ENCODE measurements around the gene FLYWCH2.
A peak's percentile ranks its signal among the peaks of the same experiment; 100 is the strongest.

FLYWCH2 gene

DNA sequence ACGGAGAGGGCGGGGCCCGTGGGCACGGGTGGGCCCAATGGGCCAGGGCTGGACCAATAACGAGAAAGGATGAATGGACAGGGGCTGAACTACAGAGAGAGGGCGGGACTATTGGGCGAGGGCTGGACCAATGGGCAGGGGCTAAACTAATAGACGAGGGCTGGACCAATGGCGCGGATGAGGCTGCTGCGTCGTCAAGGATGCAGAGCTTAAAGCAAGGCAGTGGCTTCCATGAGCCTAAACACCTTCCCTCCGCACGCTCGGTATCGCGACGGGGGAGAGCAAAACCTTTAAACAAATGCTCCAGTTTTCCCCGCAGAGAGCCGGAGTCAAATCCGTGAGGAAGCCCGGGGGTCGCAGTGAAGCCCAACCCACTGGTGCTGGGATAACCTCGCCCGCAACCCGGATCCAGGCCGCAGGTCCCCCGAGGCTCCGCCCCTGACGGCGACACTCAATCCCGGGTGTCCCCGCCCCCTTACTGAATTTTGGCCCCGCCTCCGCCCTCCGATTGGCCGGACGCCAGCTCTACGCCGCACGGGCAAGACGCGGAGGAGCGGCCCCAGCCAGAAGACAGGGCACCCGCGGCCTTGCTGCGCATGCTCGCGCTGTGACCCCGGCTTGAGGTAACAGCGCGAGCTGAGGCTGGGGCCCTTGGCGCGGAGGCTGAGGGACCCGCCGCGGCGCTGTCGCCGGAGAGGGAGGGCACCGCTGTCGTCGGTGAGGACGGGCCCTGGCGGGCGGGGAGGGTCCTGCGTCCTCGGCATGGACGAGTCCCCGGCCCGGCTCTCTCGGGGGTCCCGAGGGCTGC lies at the start of gene FLYWCH2:
FLYWCH2 (plus strand) TSS at position 566 of the 808 bp plus-strand sequence. CDS start 13,235 bp downstream, outside the sequence.
- peak; percentile 99 to 100 for DNase-seq

- DNase-seq: no peak
Measured at GRCh38 chr16:2833776-2834175, 49.2 kb upstream of the FLYWCH2 start.

DNA sequence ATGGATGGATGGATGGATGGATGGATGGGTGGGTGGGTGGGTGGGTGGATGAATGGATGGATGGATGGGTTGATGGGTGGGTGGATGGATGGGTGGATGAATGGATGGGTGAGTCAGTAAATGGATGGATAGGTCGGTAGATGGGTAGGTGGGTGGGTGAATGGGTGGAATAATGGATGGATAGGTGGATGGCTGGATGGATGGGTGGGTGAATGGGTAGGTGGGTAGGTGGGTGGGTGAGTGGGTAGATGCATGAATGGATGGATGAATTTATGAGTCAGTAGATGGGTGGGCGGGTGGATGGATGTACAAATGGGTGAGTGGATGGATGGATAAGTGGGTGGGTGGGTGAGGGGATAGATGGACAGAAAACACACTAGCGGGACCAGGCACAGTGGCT lies 48.0 kb upstream of the FLYWCH2 start:
- DNase-seq: no peak

DNA sequence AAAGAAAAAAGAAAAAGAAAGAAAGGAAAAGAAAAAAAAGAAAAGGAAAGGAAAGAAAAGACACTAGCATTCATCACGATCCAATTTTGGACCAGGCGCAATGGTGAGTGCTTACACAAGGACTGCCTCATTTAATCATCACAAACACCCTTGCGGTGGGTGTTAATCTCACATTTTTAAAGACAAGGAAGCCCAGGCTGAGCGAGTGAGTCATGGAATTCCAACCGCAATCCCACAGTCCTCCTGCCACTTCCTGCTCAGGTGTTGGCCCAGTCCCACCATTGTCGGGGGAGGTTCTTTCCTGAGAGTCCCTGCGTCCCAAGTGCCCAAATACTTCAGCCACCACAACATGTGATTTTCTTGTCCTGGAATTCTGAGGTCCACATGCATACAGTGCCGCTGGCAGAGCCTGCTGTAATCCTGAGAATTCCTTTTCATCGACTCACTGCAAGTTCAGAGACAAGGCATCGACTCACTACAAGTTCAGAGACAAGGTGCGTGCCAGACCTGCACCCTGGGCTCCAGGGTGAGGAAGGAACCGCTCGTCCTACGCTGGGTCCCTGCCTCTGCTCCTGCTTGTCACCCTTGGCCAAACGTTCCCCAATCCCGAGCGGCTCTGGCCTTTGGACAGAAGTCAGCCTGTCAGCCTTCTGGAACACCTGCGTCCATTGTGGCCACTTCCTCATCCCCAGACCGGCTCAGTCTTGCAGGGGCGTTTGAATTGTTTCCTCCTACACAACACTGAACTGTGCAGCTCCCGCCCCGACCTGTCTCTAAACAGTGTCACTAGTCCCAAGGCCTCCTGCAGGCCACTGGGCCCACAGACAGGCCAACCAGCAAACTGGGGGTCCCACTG lies 47.1 kb upstream of the FLYWCH2 start:
- DNase-seq: no peak

- DNase-seq: no peak
Measured at GRCh38 chr16:2836646-2837508, 46.1 kb upstream of the FLYWCH2 start.

DNA sequence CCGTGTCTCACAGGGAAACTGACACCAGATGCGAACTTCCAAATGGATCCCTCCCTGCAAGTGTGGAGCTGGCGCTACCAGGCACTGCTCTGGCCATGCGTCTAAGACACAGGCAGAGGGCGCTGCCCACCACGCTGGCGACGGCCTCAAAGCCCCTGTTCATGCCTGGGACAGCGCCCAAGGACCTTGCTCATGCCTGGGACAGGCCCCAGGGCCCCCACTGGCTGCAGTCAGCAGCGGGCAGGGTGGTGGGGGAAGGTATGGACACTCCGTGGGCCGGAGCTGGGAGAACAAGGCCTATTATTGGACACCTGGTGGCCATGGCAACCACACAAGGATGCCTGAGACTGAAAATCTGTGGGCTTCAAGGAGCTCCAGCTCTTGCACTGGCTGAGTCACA lies 44.1 kb upstream of the FLYWCH2 start:
- DNase-seq: peak; percentile 62 to 68

GRCh38 chr16:2839650-2840450 lies 43.2 kb upstream of the FLYWCH2 start:
- DNase-seq: no peak

DNA sequence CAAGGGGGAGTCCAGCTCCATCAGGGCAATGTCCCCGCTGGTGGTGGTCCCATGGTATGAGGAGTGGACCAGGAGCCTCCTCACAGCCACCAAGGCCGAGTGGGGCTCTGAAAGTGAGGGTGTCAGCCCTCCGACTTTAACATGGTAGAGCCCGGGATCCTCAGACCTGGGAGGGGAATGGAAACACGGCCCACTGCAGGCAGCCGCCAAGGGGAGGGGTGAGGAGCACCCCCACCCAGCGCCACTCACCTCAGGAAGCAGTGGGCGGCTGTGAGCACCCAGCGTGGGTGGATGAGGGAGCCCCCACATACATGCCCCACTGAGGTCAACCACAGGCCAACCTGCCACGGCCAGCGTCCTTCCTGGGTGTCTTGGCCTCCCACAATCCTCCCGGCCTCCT lies 42.1 kb upstream of the FLYWCH2 start:
- DNase-seq: no peak

GRCh38 chr16:2841606-2842339 lies 41.2 kb upstream of the FLYWCH2 start:
- peak in 1 of 2 donors; percentile 46 for DNase-seq

DNA sequence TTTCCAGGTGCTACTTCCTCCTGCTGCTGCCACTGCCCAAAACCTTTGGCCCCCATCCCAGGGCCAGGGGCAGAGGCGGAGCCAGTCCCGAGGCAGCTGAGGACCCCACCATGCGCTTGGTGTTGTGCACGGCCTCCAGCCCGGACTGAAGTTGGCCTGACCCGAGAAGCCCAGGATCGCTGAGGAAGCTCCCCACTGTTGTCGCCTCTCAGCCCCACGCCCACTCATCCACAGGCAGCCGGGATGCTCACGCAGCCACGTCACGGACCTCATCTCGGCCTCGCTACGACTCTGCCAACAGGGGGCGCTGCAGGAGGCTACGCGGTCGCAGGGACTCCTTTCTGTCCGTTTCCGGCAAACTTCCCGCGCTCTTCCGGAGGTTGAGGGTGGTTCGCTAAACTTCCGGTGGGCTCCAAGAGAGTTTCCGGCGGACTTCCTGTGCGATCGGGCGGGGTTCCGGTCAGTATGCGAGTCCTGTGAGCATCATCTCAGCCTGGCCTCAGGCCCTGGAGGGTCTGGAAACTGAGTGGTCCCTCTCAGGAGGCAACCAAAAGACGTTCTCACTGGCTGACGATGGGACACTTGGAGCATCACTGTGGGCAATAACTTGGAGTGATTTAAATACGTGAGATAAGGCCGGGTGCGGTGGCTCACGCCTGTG lies 40.5 kb upstream of the FLYWCH2 start:
- peak; percentile 78 to 80 for DNase-seq

DNA sequence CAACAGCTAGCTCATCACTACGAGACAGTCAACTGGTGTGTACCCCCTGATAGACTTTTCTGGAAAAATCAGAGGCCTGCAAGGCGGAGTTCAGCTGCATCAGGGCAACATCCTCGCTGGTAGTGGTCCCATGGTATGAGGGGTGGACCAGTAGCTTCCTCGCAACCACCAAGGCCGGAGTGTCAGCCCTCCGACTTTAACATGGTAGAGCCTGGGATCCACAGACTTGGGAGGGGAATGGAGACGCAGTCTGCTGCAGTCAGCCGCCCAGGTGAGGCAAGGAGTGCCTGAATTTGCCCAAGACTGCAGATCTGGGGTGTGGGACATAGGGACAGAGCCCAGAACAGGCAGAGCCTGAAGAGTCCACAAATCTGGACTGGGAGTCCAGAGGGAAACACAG lies 39.5 kb upstream of the FLYWCH2 start:
- no peak for DNase-seq

GRCh38 chr16:2845116-2845515 lies 37.9 kb upstream of the FLYWCH2 start:
- DNase-seq: no peak

- DNase-seq: no peak
Measured at GRCh38 chr16:2846511-2847310, 36.3 kb upstream of the FLYWCH2 start.

- DNase-seq: no peak
Measured at GRCh38 chr16:2848933-2849725, 33.9 kb upstream of the FLYWCH2 start.

- no peak for DNase-seq
Measured at GRCh38 chr16:2852003-2852730, 30.8 kb upstream of the FLYWCH2 start.

- no peak for DNase-seq
Measured at GRCh38 chr16:2852731-2853507, 30.1 kb upstream of the FLYWCH2 start.

GRCh38 chr16:2853531-2854073 lies 29.4 kb upstream of the FLYWCH2 start:
- DNase-seq: no peak

Data from CD4-positive, alpha-beta T cell treated with Interleukin-1 beta for 1 hour (primary cell).